Measurements from ENCODE around the gene OLIG2.

OLIG2 gene

GRCh38 chr21:33063375-33063883, 37.7 kb downstream of the OLIG2 start:
- DNase-seq (ENCODE audit: insufficient read length, low spot score) = no peak
- FAIRE-seq = no peak
- TF ChIP-seq, protein P1, sequence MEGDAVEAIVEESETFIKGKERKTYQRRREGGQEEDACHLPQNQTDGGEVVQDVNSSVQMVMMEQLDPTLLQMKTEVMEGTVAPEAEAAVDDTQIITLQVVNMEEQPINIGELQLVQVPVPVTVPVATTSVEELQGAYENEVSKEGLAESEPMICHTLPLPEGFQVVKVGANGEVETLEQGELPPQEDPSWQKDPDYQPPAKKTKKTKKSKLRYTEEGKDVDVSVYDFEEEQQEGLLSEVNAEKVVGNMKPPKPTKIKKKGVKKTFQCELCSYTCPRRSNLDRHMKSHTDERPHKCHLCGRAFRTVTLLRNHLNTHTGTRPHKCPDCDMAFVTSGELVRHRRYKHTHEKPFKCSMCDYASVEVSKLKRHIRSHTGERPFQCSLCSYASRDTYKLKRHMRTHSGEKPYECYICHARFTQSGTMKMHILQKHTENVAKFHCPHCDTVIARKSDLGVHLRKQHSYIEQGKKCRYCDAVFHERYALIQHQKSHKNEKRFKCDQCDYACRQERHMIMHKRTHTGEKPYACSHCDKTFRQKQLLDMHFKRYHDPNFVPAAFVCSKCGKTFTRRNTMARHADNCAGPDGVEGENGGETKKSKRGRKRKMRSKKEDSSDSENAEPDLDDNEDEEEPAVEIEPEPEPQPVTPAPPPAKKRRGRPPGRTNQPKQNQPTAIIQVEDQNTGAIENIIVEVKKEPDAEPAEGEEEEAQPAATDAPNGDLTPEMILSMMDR (IDR thresholded peaks at IDR 0.05; ENCODE audit: insufficient read depth, missing control alignments) = no peak

GRCh38 chr21:33063907-33064622, 38.3 kb downstream of the OLIG2 start:
- TF ChIP-seq, protein P1 (IDR thresholded peaks at IDR 0.05; ENCODE audit: insufficient read depth, missing control alignments) = no peak
- no peak for FAIRE-seq
- no peak for DNase-seq (ENCODE audit: insufficient read length, low spot score)

DNA sequence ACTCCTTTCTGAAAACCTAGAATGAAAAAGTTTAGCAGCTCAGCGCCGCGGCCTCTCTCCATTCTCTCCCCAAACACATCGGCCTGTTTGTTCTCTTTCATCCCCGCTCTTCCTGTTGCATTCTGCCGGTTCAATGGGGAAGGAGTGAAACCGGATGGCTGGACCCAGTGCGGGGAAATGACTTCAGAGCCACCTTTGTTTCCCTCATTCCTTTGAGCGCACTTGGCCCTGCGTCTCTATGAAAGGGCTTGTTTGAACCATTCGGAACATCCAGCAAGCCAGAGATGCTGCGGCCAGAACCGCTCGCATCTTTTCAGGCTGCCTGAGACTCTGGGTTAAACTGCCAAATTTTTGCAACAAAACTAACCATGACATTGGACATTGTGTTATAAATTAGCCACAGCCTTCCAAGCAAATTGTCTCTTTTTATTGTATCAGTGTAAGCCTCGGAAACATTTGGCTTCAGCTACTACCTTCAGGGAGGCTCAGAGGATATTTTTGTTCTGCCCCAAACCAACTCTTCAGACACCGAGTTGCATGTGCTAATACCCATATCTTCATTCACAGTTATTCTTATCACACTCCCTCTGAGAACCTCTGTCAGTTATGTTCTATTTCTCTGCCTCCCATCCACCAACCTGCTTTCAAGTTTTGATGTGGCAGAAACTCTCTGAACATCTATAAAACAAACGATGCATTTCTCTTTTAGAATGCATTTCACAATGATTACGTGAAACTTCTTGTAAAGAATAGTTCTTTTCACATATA, 39.1 kb downstream of the OLIG2 start:
- TF ChIP-seq, protein P1 (IDR thresholded peaks at IDR 0.05; ENCODE audit: insufficient read depth, missing control alignments) = no peak
- FAIRE-seq = no peak

GRCh38 chr21:33067043-33067442, 41.3 kb downstream of the OLIG2 start:
- TF ChIP-seq, protein P1 (IDR thresholded peaks at IDR 0.05; ENCODE audit: insufficient read depth, missing control alignments) = no peak
- DNase-seq (ENCODE audit: insufficient read length, low spot score) (no peak), FAIRE-seq (no peak)

More for the DNA sequence above, 39.1 kb downstream of the OLIG2 start:
- no peak for DNase-seq (ENCODE audit: insufficient read length, low spot score)

- FAIRE-seq = no peak
- TF ChIP-seq, protein P1 (IDR thresholded peaks at IDR 0.05; ENCODE audit: insufficient read depth, missing control alignments) = no peak
- no peak for DNase-seq (ENCODE audit: insufficient read length, low spot score)
These were observed 41.7 kb downstream of the OLIG2 start for GRCh38 chr21:33067457-33067856.

DNA sequence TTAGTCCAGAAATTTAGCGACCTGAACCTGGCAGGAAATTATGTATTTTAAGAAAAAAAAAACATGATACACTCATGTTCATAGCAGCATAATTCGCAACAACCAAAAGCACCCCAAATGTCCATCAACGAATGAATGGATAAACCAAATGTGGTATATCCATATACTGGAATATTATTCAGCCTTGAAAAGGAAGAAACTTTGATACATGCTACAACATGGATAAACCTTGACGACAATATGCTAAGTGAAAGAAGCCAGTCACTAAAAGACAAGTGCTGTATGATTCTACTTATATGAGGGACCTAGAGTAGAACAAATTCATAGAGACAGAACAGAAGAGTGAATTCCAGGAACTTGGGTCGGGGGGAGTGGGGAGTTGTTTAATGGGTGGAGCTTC, 43.5 kb downstream of the OLIG2 start:
- TF ChIP-seq, protein P1 (IDR thresholded peaks at IDR 0.05; ENCODE audit: insufficient read depth, missing control alignments) = no peak
- DNase-seq (ENCODE audit: insufficient read length, low spot score) (no peak), FAIRE-seq (no peak)

DNA sequence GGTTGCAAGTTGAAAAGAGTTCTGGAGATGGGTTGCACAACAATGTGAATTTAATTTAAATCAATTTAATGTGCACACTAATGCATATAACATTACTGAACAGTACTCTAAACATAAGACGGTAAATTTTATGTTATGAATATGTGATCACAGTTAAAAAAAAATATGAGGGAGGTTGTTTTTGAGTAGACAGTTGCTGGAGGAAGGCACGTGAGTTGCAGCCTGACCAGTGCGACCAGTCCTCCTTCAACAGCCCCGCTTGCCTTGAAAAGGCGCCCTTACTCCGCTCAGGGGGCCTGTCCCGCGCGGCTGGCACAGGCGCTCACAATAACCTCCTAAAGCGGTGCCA, 43.9 kb downstream of the OLIG2 start:
- DNase-seq (ENCODE audit: insufficient read length, low spot score) = no peak
- TF ChIP-seq, protein P1 (IDR thresholded peaks at IDR 0.05; ENCODE audit: insufficient read depth, missing control alignments) = no peak
- no peak for FAIRE-seq
